GM13977 (cell line): ENCODE results near the gene PCDH15.

ENCODE experiments used
- DNase-seq: peaks from one replicate; pipeline ENCODE4 v3.0.0; 2012; ENCODE audit warnings: low spot score
- in situ Hi-C: fragments of 300-500 bp; cut with MboI; formaldehyde crosslinking; loops from one replicate; pipeline ENCODE4 v1.12.0; 2022; ENCODE audit warnings: low sequenced_read_pairs, low pct_unique_long_range_greater_than_20kb, mixed read lengths, inconsistent platforms; ENCODE audit not compliant: unreplicated experiment
- TF ChIP-seq, protein P1 (sequence below): IDR thresholded peaks from 2 replicates; pipeline ENCODE4 v1.5.1; 2012; ENCODE audit warnings: mild to moderate bottlenecking, control low read depth; ENCODE audit not compliant: insufficient read depth; ENCODE audit errors: extremely low read depth, missing control alignments

Gene PCDH15

GRCh38 chr10:54363390-54363789 is 437.6 kb downstream of the PCDH15 start:
- in situ Hi-C loops: no loop called here

DNA sequence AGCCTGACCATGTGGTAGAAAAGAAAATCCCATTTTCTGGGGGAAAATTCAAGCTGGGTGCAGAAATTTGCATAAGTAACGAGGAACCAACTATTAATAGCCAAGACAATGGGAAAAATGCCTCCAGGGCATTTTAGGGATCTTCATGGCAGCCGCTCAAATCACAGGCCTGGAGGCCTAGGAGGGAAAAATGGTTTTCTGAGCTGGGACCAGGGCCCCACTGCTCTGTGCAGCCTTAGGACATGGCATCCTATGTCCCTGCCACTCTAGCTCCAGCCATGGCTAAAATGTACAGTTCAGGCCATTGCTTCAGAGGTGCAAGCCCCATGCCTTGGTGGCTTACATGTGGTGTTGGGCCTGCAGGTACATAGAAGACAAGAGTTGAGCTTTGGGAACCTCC is 459.0 kb downstream of the PCDH15 start:
- DNase-seq: no peak
- TF ChIP-seq, protein P1, sequence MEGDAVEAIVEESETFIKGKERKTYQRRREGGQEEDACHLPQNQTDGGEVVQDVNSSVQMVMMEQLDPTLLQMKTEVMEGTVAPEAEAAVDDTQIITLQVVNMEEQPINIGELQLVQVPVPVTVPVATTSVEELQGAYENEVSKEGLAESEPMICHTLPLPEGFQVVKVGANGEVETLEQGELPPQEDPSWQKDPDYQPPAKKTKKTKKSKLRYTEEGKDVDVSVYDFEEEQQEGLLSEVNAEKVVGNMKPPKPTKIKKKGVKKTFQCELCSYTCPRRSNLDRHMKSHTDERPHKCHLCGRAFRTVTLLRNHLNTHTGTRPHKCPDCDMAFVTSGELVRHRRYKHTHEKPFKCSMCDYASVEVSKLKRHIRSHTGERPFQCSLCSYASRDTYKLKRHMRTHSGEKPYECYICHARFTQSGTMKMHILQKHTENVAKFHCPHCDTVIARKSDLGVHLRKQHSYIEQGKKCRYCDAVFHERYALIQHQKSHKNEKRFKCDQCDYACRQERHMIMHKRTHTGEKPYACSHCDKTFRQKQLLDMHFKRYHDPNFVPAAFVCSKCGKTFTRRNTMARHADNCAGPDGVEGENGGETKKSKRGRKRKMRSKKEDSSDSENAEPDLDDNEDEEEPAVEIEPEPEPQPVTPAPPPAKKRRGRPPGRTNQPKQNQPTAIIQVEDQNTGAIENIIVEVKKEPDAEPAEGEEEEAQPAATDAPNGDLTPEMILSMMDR: no peak
- in situ Hi-C loops: no loop called here

More at GRCh38 chr10:54363390-54363789, 437.6 kb downstream of the PCDH15 start:
- DNase-seq: no peak
- TF ChIP-seq, protein P1: no peak

DNA sequence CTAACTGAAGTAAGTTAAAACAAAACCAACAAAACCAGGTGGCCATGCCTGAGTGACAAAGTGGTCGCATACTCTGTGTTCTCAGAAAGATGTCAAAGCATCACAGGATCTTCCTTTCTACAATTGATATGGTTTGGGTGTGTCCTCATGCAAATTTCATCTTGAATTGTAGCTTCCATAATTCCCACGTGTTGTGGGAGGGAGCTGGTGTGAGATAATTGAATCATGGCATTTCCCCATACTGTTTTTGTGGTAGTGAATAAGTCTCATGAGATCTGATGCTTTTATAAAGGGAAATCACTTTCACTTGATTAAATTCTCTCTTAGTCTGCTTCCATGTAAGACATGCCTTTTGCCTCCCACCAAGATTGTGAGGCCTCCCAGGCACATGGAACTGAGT is 465.7 kb downstream of the PCDH15 start:
- in situ Hi-C loops: no loop called here
- TF ChIP-seq, protein P1: no peak
- DNase-seq: no peak

DNA sequence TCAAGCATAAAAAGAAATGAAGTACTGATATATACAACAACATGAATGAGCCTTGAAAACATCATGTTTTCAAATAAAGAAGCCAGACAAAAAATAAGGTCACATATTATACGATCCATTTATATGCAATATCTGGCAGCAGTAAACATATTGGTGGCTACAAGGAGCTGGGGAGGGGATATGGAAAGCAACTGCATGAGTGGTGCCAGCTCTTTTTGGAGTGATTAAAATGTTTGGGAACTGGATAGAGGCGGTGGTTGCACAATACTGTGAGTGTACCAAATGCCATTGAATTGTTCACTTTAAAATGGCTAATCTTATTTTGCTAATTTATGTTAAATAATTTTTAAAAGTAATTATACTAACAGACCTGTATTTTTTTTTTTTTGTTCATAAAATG is 481.7 kb downstream of the PCDH15 start:
- DNase-seq: no peak

DNA sequence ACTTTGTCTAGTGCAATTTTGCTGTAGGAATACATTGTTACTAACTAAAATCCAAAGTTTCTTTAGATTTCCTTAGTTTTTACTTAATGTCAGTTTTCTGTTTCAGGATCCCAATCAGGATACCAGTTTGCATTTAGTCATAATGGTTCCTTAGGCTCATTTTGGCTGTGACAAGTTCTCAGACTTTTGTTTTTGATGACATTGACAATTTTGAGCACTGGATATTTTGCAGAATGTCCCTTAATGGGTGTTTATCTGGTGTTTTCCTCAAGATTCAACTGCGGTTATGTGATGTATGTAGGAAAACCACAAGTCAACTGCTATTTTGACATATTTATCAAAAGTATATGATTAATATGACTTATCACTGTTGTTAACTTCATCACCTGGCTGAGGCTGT is 482.6 kb downstream of the PCDH15 start:
- no peak for DNase-seq
- in situ Hi-C loops: no loop called here
- TF ChIP-seq, protein P1: no peak

More for the DNA sequence above, 481.7 kb downstream of the PCDH15 start:
- TF ChIP-seq, protein P1: no peak
- in situ Hi-C loops: no loop called here

- in situ Hi-C loops: no loop called here
- TF ChIP-seq, protein P1: no peak
- DNase-seq: no peak
Observed at GRCh38 chr10:54314430-54314829, 486.6 kb downstream of the PCDH15 start.
